HL-60 (cell line): ENCODE results near the gene LRRC17.
A peak's percentile ranks its signal among the peaks of the same experiment; 100 is the strongest.

Source experiments
- DNase-seq, 2 experiments: peaks; one replicate each; pipeline ENCODE4 v3.0.0-alpha.2; 2010 to 2020; ENCODE audit warnings: low read depth in 1 of 2, low spot score in 1 of 2
- H3K27ac ChIP-seq: fragments of 250-450 bp; sonication (Bioruptor Pico); replicated peaks from 2 replicates; pipeline ENCODE4 v1.5.1; 2020; ENCODE audit warnings: mild to moderate bottlenecking, moderate library complexity
- H3K27me3 ChIP-seq: fragments of 250-450 bp; sonication (Bioruptor Pico); 2 replicates; pipeline ENCODE4 v1.5.1; 2021; ENCODE audit warnings: mild to moderate bottlenecking, moderate library complexity; ENCODE audit not compliant: insufficient read depth, poor library complexity, severe bottlenecking
- H3K4me3 ChIP-seq: replicated peaks from 2 replicates; pipeline ENCODE4 v1.5.1; 2011; ENCODE audit warnings: mild to moderate bottlenecking, control low read depth, low read length; ENCODE audit not compliant: insufficient read depth
- GABPA ChIP-seq: IDR thresholded peaks from 2 replicates; pipeline ENCODE4 v1.6.1; 2012; ENCODE audit warnings: low read depth
- POLR2AphosphoS5 ChIP-seq: IDR thresholded peaks from 2 replicates; pipeline ENCODE4 v1.6.1; 2012; ENCODE audit warnings: low read depth
- SPI1 ChIP-seq: IDR thresholded peaks from 2 replicates; pipeline ENCODE4 v1.6.1; 2012; ENCODE audit warnings: low read depth, mild to moderate bottlenecking, borderline replicate concordance
- TF ChIP-seq, protein P1 (sequence below): IDR thresholded peaks from one replicate; pipeline ENCODE4 v1.5.1; 2011; ENCODE audit warnings: low read length, control low read depth, inconsistent platforms; ENCODE audit not compliant: insufficient read depth
- TF ChIP-seq, protein P2 (sequence below): IDR thresholded peaks from 2 replicates; pipeline ENCODE4 v1.6.1; 2012; ENCODE audit warnings: low read depth; ENCODE audit not compliant: insufficient replicate concordance

LRRC17 gene

DNA sequence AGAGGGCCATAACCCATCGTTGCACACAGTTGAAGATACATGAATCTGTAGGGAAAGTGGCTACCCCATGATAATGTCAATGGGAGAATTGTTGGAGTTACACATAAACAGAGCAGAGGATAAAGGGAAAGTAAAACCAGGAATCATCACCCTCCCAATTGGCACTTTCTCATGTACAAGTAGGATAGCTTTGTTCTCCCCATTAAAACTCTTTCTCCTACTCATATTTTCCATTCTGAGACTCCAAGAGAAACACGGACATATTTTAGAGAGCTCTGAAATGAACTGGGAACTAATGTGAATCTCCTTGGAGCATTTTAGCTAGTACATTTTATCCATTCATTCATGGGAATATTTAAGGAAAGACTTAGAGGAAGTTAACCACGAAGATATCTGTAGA lies 17.2 kb upstream of the LRRC17 start:
- H3K27ac ChIP-seq: no peak overlapping the region; the same call in 1 of the 2 replicates
- no peaks in the 10 kb centered on the region for H3K27me3 ChIP-seq
- DNase-seq: no peak
- TF ChIP-seq GABPA: no peak
- TF ChIP-seq, protein P1, sequence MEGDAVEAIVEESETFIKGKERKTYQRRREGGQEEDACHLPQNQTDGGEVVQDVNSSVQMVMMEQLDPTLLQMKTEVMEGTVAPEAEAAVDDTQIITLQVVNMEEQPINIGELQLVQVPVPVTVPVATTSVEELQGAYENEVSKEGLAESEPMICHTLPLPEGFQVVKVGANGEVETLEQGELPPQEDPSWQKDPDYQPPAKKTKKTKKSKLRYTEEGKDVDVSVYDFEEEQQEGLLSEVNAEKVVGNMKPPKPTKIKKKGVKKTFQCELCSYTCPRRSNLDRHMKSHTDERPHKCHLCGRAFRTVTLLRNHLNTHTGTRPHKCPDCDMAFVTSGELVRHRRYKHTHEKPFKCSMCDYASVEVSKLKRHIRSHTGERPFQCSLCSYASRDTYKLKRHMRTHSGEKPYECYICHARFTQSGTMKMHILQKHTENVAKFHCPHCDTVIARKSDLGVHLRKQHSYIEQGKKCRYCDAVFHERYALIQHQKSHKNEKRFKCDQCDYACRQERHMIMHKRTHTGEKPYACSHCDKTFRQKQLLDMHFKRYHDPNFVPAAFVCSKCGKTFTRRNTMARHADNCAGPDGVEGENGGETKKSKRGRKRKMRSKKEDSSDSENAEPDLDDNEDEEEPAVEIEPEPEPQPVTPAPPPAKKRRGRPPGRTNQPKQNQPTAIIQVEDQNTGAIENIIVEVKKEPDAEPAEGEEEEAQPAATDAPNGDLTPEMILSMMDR: no peak
- TF ChIP-seq POLR2AphosphoS5: no peak
- TF ChIP-seq, protein P2, sequence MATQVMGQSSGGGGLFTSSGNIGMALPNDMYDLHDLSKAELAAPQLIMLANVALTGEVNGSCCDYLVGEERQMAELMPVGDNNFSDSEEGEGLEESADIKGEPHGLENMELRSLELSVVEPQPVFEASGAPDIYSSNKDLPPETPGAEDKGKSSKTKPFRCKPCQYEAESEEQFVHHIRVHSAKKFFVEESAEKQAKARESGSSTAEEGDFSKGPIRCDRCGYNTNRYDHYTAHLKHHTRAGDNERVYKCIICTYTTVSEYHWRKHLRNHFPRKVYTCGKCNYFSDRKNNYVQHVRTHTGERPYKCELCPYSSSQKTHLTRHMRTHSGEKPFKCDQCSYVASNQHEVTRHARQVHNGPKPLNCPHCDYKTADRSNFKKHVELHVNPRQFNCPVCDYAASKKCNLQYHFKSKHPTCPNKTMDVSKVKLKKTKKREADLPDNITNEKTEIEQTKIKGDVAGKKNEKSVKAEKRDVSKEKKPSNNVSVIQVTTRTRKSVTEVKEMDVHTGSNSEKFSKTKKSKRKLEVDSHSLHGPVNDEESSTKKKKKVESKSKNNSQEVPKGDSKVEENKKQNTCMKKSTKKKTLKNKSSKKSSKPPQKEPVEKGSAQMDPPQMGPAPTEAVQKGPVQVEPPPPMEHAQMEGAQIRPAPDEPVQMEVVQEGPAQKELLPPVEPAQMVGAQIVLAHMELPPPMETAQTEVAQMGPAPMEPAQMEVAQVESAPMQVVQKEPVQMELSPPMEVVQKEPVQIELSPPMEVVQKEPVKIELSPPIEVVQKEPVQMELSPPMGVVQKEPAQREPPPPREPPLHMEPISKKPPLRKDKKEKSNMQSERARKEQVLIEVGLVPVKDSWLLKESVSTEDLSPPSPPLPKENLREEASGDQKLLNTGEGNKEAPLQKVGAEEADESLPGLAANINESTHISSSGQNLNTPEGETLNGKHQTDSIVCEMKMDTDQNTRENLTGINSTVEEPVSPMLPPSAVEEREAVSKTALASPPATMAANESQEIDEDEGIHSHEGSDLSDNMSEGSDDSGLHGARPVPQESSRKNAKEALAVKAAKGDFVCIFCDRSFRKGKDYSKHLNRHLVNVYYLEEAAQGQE: no peak
- no peak for TF ChIP-seq SPI1
- H3K4me3 ChIP-seq: no peak overlapping the region

DNA sequence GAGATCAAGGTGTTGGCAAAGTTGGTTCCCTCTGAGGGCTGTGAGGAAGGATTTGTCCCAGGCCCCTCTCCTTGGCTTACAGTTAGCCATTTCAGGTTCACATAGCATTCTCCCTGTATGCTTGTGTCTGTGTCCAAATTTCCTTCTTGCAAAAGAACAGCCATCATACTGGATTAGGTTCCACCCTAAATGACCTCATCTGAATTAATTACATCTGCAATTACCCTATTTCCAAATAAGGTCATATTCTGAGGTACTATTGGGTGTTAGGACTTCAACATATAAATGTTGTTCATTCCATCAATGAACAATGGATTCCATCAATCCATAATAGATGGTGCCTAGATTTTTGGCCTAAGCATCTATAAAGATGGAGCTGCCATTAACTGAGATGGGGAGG lies 16.2 kb upstream of the LRRC17 start:
- no peak for DNase-seq
- no peak overlapping the region for H3K27ac ChIP-seq
- no peak overlapping the region for H3K4me3 ChIP-seq
- TF ChIP-seq, protein P1: no peak
- TF ChIP-seq GABPA (no peak), POLR2AphosphoS5 (no peak), SPI1 (no peak)
- TF ChIP-seq, protein P2: no peak
- H3K27me3 ChIP-seq: no peaks in the 10 kb centered on the region

DNA sequence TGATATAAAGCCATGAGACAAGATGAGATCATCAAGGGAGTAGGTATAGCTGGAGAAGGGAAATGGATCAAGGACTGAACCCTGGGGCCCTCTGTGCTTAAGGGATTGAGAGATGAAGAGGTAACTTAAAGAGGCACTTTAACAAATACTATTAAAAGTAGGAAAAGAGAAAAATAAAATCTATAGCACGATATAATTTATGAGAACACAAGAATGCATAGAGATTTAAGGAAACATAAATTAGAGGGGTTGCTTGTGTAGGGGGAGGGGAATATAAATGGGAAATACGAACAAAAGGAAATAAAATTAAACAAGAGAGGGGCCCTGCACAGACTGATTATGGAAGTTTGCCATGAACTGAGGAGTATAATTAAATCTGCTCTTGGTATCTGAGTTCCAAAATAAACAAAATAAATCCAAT lies 15.6 kb upstream of the LRRC17 start:
- TF ChIP-seq, protein P1: no peak
- TF ChIP-seq GABPA (no peak), POLR2AphosphoS5 (no peak), SPI1 (no peak)
- TF ChIP-seq, protein P2: no peak
- no peak overlapping the region for H3K4me3 ChIP-seq
- H3K27ac ChIP-seq: peak overlapping the region; percentile 94
- H3K27me3 ChIP-seq: no peaks in the 10 kb centered on the region
- DNase-seq: no peak
